MCF 10A (cell line): Measurements from ENCODE around the gene PAFAH1B1. TPM values are rescaled to one million over a fixed set of nuclear protein-coding genes. Genes with fewer than 3 reads are reported as not detected.

ENCODE experiments used
- BruUV-seq: library from RNA; stranded (reverse); fragments of 400-500 nt; replicated peaks from 2 replicates; lab custom pipeline; 2021; lab: Mats Ljungman, UMichigan
- CTCF ChIA-PET: fragments of 300-600 bp; sonication (Branson Sonifier 250); formaldehyde crosslinking; extraction: SDS; loops from one replicate; lab custom pipeline; 2021; ENCODE audit warnings: antibody characterized with exemption, inconsistent platforms; lab: Yijun Ruan, JAX
- POLR2A ChIA-PET: fragments of 300-600, 350-650 bp; sonication (Branson Sonifier 250); formaldehyde crosslinking; extraction: SDS; loops from one replicate; lab custom pipeline; 2020; ENCODE audit warnings: antibody characterized with exemption, inconsistent platforms; lab: Yijun Ruan, JAX
- DNase-seq: peaks from one replicate; pipeline ENCODE4 v3.0.0-alpha.2; 2018; ENCODE audit not compliant: unreplicated experiment
- H3K27ac Mint-ChIP-seq: one replicate; pipeline ENCODE4 v1.8.0; 2022; ENCODE audit warnings: mild to moderate bottlenecking, low read depth, mixed read lengths; ENCODE audit not compliant: unreplicated experiment
- H3K27me3 Mint-ChIP-seq: one replicate; pipeline ENCODE4 v1.8.0; 2022; ENCODE audit warnings: mixed read lengths; ENCODE audit not compliant: insufficient read depth, unreplicated experiment
- H3K36me3 Mint-ChIP-seq: one replicate; pipeline ENCODE4 v1.8.0; 2022; ENCODE audit warnings: mild to moderate bottlenecking, moderate library complexity, mixed read lengths; ENCODE audit not compliant: insufficient read depth, unreplicated experiment
- H3K4me1 Mint-ChIP-seq: one replicate; pipeline ENCODE4 v1.8.0; 2022; ENCODE audit warnings: mixed read lengths; ENCODE audit not compliant: insufficient read depth, unreplicated experiment
- H3K4me3 Mint-ChIP-seq: one replicate; pipeline ENCODE4 v1.8.0; 2022; ENCODE audit warnings: mild to moderate bottlenecking, moderate library complexity, mixed read lengths; ENCODE audit not compliant: unreplicated experiment
- H3K9me3 Mint-ChIP-seq: one replicate; pipeline ENCODE4 v1.8.0; 2022; ENCODE audit warnings: mixed read lengths; ENCODE audit not compliant: unreplicated experiment
- intact Hi-C: fragments of 100-400 bp; cut with micrococcal nuclease; formaldehyde crosslinking; loops from 2 replicates; pipeline ENCODE4 v1.14.1; 2022
- total RNA-seq: library from RNA; stranded (reverse); gene quantifications from 2 replicates; pipeline ENCODE4 v1.2.3, GENCODE V29; 2022
- TF ChIP-seq, protein P1 (sequence below): fragments of 200-600 bp; IDR thresholded peaks from one replicate; pipeline ENCODE4 v1.8.0; 2022; ENCODE audit warnings: antibody characterized with exemption, mild to moderate bottlenecking; ENCODE audit not compliant: unreplicated experiment

PAFAH1B1 gene
- total RNA-seq, 1 experiment from 2014 or later: 170 TPM

DNA sequence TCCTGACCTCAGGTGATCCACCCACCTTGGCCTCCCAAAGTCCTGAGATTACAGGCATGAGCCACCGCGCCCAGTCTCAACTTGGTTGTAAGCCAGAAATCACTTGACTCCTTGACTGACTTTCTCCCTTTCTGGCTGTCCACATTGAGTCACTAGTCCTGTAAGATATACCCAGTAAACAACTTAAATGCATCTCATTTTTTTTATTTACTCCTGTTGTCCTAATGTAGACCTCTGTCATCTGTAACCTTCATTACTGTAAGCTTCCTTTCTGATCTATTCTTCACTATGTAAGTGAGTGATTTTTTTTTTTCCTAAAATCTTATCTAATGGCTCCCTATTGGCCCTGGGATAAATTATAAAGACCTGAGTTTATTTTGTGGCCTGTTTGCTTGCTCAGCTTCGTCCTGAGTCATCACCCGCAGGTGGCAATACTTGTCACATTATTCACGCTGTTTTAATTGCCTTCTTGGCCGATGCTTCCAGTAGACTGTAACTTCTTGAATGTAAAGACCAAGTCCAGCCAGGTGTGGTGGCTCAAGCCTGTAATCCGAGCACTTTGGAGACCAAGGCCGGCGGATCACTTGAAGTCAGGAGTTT, 41.0 kb downstream of the PAFAH1B1 start:
- intact Hi-C loops: no loop called here
- DNase-seq: peak; percentile 87
- Mint-ChIP-seq H3K36me3 (peaks cover 42% of the 10 kb centered on the region), H3K27ac (peak overlapping the region; percentile 74), H3K4me1 (peaks cover 47% of the 10 kb centered on the region), H3K27me3 (no peaks in the 10 kb centered on the region), H3K4me3 (peak overlapping the region; percentile 5), H3K9me3 (no peaks in the 10 kb centered on the region)
- TF ChIP-seq, protein P1, sequence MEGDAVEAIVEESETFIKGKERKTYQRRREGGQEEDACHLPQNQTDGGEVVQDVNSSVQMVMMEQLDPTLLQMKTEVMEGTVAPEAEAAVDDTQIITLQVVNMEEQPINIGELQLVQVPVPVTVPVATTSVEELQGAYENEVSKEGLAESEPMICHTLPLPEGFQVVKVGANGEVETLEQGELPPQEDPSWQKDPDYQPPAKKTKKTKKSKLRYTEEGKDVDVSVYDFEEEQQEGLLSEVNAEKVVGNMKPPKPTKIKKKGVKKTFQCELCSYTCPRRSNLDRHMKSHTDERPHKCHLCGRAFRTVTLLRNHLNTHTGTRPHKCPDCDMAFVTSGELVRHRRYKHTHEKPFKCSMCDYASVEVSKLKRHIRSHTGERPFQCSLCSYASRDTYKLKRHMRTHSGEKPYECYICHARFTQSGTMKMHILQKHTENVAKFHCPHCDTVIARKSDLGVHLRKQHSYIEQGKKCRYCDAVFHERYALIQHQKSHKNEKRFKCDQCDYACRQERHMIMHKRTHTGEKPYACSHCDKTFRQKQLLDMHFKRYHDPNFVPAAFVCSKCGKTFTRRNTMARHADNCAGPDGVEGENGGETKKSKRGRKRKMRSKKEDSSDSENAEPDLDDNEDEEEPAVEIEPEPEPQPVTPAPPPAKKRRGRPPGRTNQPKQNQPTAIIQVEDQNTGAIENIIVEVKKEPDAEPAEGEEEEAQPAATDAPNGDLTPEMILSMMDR: no peak
- BruUV-seq: no TSS peak
- ChIA-PET POLR2A (interaction anchor here (0.6 to 1.7 kb wide), 16 partner anchors 9 to 1007 kb away, joined by 3 to 16 read pairs (median 4); partner anchors contain the start of genes METTL16, OVCA2 and PAFAH1B1), CTCF (interaction anchor here (0.5 to 1.4 kb wide), 3 partner anchors 9 to 111 kb away, joined by 3 read pairs; no protein-coding TSS in a partner anchor)

DNA sequence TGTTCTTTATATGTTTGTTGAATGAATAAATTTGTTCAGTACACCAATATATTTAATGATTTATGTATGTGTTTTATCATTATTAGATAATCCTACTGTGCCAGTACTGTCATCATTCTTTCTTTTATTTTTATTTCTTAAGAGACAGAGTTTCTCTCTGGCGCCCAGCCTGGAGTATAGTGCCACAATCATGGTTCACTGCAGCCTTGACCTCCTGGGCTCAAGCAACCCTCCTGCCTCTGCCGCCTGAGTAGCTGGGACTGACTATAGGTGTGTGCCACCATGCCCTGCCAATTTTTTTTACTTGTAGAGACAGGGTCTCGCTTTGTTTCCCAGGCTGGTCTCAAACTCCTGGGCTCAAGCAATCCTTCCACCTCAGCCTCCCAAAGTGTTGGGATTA, 41.8 kb downstream of the PAFAH1B1 start:
- H3K27ac Mint-ChIP-seq: peak overlapping the region; percentile 74
- H3K4me1 Mint-ChIP-seq: peaks cover 39% of the 10 kb centered on the region
- no peaks in the 10 kb centered on the region for H3K9me3 Mint-ChIP-seq
- TF ChIP-seq, protein P1: no peak
- BruUV-seq: no TSS peak
- POLR2A ChIA-PET: interaction anchor here (0.6 to 1.7 kb wide), 8 partner anchors 9 to 1007 kb away, joined by 3 to 16 read pairs (median 4); partner anchors contain the start of genes METTL16 and PAFAH1B1
- H3K36me3 Mint-ChIP-seq: peaks cover 50% of the 10 kb centered on the region
- H3K4me3 Mint-ChIP-seq: no peak overlapping the region
- H3K27me3 Mint-ChIP-seq: no peaks in the 10 kb centered on the region
- intact Hi-C loops: no loop called here
- CTCF ChIA-PET: interaction anchor here (1.1 to 1.4 kb wide), 2 partner anchors 9 to 38 kb away, joined by 3 read pairs; no protein-coding TSS in a partner anchor
- no peak for DNase-seq

DNA sequence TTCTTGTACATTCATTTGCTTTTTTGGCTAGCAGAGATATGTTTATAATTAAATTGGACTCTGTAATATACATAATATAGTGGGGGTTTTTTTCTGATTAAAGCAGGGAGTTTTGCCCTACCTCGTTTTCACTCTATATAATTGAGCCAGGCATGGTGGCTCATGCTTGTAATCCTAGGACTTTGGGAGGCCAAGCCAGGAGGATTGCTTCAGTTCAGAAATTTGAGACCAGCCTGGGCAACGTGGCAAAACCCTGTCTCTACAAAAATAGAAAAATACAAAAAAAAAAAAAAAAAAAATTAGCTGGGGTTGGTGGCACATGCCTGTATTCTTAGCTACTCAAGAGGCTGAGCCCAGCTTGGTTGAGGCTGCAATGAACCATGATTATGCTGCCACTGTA, 42.2 kb downstream of the PAFAH1B1 start:
- no peak overlapping the region for H3K27ac Mint-ChIP-seq
- DNase-seq: no peak
- TF ChIP-seq, protein P1: no peak
- peaks cover 54% of the 10 kb centered on the region for H3K36me3 Mint-ChIP-seq
- no peaks in the 10 kb centered on the region for H3K27me3 Mint-ChIP-seq
- peaks cover 36% of the 10 kb centered on the region for H3K4me1 Mint-ChIP-seq
- CTCF ChIA-PET: interaction anchor here (1.4 kb wide), 1 partner anchor 10 kb away, joined by 3 read pairs; no protein-coding TSS in a partner anchor
- intact Hi-C loops: no loop called here
- no peaks in the 10 kb centered on the region for H3K9me3 Mint-ChIP-seq
- no TSS peak for BruUV-seq
- no peak overlapping the region for H3K4me3 Mint-ChIP-seq
- POLR2A ChIA-PET: interaction anchor here (1.1 to 1.6 kb wide), 2 partner anchors 9 to 148 kb away, joined by 4 read pairs; no protein-coding TSS in a partner anchor

DNA sequence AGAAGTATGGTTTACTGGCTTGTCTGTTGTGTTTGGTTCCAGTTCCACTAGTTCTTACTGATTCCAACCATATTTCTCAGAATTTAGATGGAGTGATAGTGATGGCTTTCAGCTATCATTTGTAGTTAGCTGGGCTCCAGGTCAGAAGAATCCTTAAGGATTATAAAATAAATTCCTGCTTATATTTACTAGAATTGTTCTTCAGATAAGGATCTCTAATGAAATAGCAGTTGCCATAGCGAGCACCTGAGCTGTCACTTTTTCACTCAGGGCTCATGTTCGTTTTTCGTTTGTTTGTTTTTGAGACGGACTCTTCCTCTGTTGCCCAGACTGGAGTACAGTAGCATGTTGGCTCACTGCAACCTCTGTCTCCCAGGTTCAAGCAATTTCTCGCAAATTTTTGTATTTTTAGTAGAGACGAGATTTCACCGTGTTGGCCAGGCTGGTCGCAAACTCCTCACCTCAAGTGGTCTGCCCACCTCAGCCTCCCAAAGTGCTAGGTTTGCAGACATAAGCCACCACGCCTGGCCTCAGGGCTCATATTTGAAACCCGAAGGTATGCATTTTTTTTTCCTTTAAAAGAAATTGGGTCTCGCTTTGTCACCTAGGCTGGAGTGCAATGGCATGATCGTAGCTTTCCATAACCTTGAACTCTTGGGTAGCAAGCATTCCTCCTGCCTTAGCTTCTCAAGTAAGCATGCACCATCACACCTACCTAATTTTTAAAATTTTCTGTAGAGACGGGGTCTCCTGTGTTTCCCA, 42.9 kb downstream of the PAFAH1B1 start:
- intact Hi-C loops: no loop called here
- CTCF ChIA-PET: no interaction called here
- H3K9me3 Mint-ChIP-seq: no peaks in the 10 kb centered on the region
- POLR2A ChIA-PET: interaction anchor here (1.1 kb wide), 1 partner anchor 8 kb away, joined by 4 read pairs; no protein-coding TSS in a partner anchor
- no peaks in the 10 kb centered on the region for H3K27me3 Mint-ChIP-seq
- no peak overlapping the region for H3K4me3 Mint-ChIP-seq
- BruUV-seq: no TSS peak
- no peak overlapping the region for H3K27ac Mint-ChIP-seq
- TF ChIP-seq, protein P1: no peak
- peaks cover 61% of the 10 kb centered on the region for H3K36me3 Mint-ChIP-seq
- DNase-seq: no peak
- H3K4me1 Mint-ChIP-seq: peaks cover 30% of the 10 kb centered on the region
